Cardiac muscle cell (in vitro differentiated cells and primary cell): ENCODE measurements around the gene UBE2Z. TPM values are rescaled to one million over a fixed set of nuclear protein-coding genes. Genes with fewer than 3 reads are reported as not detected.

Source experiments
- DNase-seq, 2 donors: peaks; one replicate each; pipeline versions ENCODE4 v3.0.0 to v3.0.0-alpha.2; 2010 to 2017; ENCODE audit warnings: low read depth in 1 of 2, low spot score in 1 of 2
- H3K27ac ChIP-seq: fragments of 200-600 bp; sonication (generic); 2 replicates; pipeline ENCODE4 v1.5.1; 2016
- H3K27me3 ChIP-seq: fragments of 200-600 bp; sonication (generic); 2 replicates; pipeline ENCODE4 v1.6.0; 2016; ENCODE audit warnings: control low read depth
- H3K36me3 ChIP-seq: fragments of 200-600 bp; sonication (generic); 2 replicates; pipeline ENCODE4 v1.5.1; 2016; ENCODE audit warnings: control low read depth
- H3K4me1 ChIP-seq: fragments of 200-600 bp; sonication (generic); 2 replicates; pipeline ENCODE4 v1.8.1; 2017; ENCODE audit warnings: low read depth, mild to moderate bottlenecking, mixed run types
- H3K4me3 ChIP-seq: fragments of 200-600 bp; sonication (generic); 2 replicates; pipeline ENCODE4 v1.5.1; 2016; ENCODE audit warnings: mild to moderate bottlenecking
- H3K9me3 ChIP-seq: fragments of 200-600 bp; sonication (generic); 2 replicates; pipeline ENCODE4 v1.5.1; 2017; ENCODE audit warnings: low read depth, mild to moderate bottlenecking, control low read depth
- CTCF ChIP-seq: IDR thresholded peaks from 2 replicates; pipeline ENCODE4 v1.5.1; 2012; ENCODE audit warnings: low read depth, mild to moderate bottlenecking, low read length
- polyA plus RNA-seq: library from polyadenylated mRNA; unstranded; fragments of >200 nt; fragmentation: Nextera tagmentation; extraction: Ambion mirVana; gene quantifications from 2 replicates; pipeline ENCODE4 v1.2.1, GENCODE V29; 2016
- total RNA-seq: library from RNA; depleted of rRNA; stranded (reverse); fragments of >200 nt; gene quantifications from 2 replicates; pipeline ENCODE4 v1.2.3, GENCODE V29; 2016

The UBE2Z gene
- total and polyA plus RNA-seq, 2 experiments from 2014 or later, result 54.1 to 61.7 TPM

GRCh38 chr17:48951572-48951971 is 43.4 kb downstream of the UBE2Z start:
- no peak for TF ChIP-seq CTCF
- no peak for DNase-seq
- Histone ChIP-seq H3K27ac (no peak overlapping the region), H3K27me3 (no peaks in the 10 kb centered on the region), H3K36me3 (no peaks in the 10 kb centered on the region), H3K4me1 (no peaks in the 10 kb centered on the region), H3K9me3 (no peaks in the 10 kb centered on the region), H3K4me3 (no peak overlapping the region)

GRCh38 chr17:48952904-48953303 is 44.7 kb downstream of the UBE2Z start:
- no peak for TF ChIP-seq CTCF
- Histone ChIP-seq H3K27me3 (no peaks in the 10 kb centered on the region), H3K27ac (no peak overlapping the region), H3K9me3 (no peaks in the 10 kb centered on the region), H3K4me1 (no peaks in the 10 kb centered on the region), H3K36me3 (no peaks in the 10 kb centered on the region), H3K4me3 (no peak overlapping the region)
- DNase-seq, result no peak

- no peaks in the 10 kb centered on the region for H3K36me3 ChIP-seq
- DNase-seq, result peak; percentile 73 to 76
- H3K4me3 ChIP-seq, result no peak overlapping the region
- peak; percentile 78 for TF ChIP-seq CTCF
- H3K27ac ChIP-seq, result no peak overlapping the region
- H3K27me3 ChIP-seq, result no peaks in the 10 kb centered on the region
- H3K9me3 ChIP-seq, result no peaks in the 10 kb centered on the region
- no peaks in the 10 kb centered on the region for H3K4me1 ChIP-seq
Observed at GRCh38 chr17:48954300-48954755, 46.1 kb downstream of the UBE2Z start.

GRCh38 chr17:48960834-48961515 is 52.8 kb downstream of the UBE2Z start:
- no peaks in the 10 kb centered on the region for H3K36me3 ChIP-seq
- peaks cover 10% of the 10 kb centered on the region for H3K4me1 ChIP-seq
- DNase-seq, result no peak
- no peak for TF ChIP-seq CTCF
- H3K27ac ChIP-seq, result peak overlapping the region; percentile 18
- H3K4me3 ChIP-seq, result no peak overlapping the region
- no peaks in the 10 kb centered on the region for H3K9me3 ChIP-seq
- no peaks in the 10 kb centered on the region for H3K27me3 ChIP-seq

GRCh38 chr17:48961516-48962233 is 53.5 kb downstream of the UBE2Z start:
- Histone ChIP-seq H3K27ac (peak overlapping the region; percentile 18), H3K27me3 (no peaks in the 10 kb centered on the region), H3K4me3 (no peak overlapping the region), H3K4me1 (peaks cover 10% of the 10 kb centered on the region), H3K36me3 (no peaks in the 10 kb centered on the region), H3K9me3 (no peaks in the 10 kb centered on the region)
- no peak for TF ChIP-seq CTCF
- peak; percentile 42 to 66 for DNase-seq
